Mesodermal cell (in vitro differentiated cells): Measurements from ENCODE around the gene BCR.

Experiments used
- H3K27ac ChIP-seq: 2 replicates; pipeline ENCODE4 v1.7.0; 2013; ENCODE audit warnings: mild to moderate bottlenecking, low read depth, low read length, moderate library complexity; ENCODE audit not compliant: severe bottlenecking
- H3K36me3 ChIP-seq: 2 replicates; pipeline ENCODE4 v1.7.1; 2013; ENCODE audit warnings: mild to moderate bottlenecking, low read length, moderate library complexity; ENCODE audit not compliant: control insufficient read depth, insufficient read depth
- H3K4me1 ChIP-seq: one replicate; pipeline ENCODE4 v1.7.1; 2013; ENCODE audit warnings: mild to moderate bottlenecking, low read length; ENCODE audit not compliant: insufficient read depth, control insufficient read depth, poor library complexity, severe bottlenecking
- H3K4me3 ChIP-seq: 2 replicates; pipeline ENCODE4 v1.7.0; 2013; ENCODE audit warnings: low read length, control low read depth, mild to moderate bottlenecking; ENCODE audit not compliant: insufficient read depth, poor library complexity, severe bottlenecking; ENCODE audit errors: extremely low read depth
- H3K9me3 ChIP-seq: 2 replicates; pipeline ENCODE4 v1.7.1; 2013; ENCODE audit warnings: mild to moderate bottlenecking, low read length, moderate library complexity; ENCODE audit not compliant: control insufficient read depth
- WGBS, 2 experiments: methylation state at CpG; one replicate each; pipeline ENCODE4 v1.1.5; 2013; ENCODE audit warnings: missing lambda C conversion rate in 2 of 2; ENCODE audit not compliant: insufficient coverage in 2 of 2; 5-methylcytosine and 5-hydroxymethylcytosine counted together

The BCR gene

DNA sequence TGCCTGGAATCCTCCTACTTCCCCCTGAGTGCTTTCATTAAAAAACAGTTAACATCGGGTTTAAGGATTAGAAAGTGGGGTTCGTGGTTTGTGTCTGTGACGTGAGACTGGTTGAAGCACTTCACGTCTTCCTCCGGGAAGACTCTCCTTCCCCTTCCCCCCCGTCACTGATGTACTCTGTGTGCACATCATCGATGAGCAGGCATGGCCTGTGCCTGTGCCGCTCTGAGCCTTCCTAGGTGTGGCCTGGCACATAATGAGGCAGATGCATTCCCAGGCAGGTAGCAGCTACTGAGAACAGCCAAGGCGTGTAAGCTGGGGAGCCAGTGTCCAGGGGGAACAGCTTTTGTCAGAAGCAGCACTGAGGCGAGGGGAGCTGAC lies 93.8 kb downstream of the BCR start:
- Histone ChIP-seq H3K4me1 (no peaks in the 10 kb centered on the region), H3K4me3 (no peak overlapping the region), H3K27ac (no peak overlapping the region), H3K9me3 (no peaks in the 10 kb centered on the region), H3K36me3 (peaks cover 73% of the 10 kb centered on the region)
- WGBS, 2 experiments = 92 to 99% methylated on average over 9 to 10 of the region's 10 CpGs

DNA sequence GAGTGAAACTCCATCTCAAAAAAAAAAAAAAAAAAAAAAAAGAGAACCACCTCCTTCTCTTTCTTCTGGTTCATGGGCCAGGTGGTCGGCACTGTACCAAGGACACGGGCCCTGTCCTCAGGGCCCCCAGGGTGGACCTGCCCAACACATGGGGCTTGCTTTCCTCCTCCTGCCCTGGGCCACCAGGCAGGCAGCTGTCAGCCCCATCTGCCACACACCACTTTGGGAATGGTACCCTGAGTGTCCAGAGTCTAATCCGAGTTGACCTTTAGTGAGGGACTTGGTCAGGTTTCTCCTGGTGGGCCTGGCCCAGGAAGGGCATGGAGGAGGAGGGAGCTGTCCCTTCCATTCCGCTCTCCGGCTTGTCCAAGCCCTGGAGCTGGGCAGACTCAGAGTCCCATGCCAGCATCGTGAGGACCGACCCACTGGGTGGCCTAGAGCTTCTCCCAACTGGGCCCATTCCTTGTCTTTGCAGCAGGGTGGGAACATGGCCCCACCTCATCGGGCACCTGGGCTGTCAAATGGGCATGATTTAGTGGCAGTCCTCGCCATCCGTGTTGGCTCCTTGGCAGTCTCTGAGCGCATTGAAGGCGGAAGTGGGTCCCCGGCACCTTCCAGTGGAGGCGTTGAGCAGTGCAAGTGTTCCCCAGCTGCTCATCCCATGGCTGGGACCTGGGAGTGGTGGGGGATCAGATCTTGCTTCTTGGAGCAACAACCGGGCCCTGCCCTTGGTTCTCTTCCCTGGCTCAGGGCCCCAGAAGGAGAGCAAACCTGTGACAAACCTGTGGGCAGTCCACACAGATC lies 94.8 kb downstream of the BCR start:
- no peak overlapping the region for H3K4me3 ChIP-seq
- no peaks in the 10 kb centered on the region for H3K9me3 ChIP-seq
- H3K4me1 ChIP-seq = no peaks in the 10 kb centered on the region
- 91 to 97% methylated on average over 12 to 13 of the region's 15 CpGs for WGBS, 2 experiments
- H3K27ac ChIP-seq = no peak overlapping the region
- peaks cover 72% of the 10 kb centered on the region for H3K36me3 ChIP-seq

DNA sequence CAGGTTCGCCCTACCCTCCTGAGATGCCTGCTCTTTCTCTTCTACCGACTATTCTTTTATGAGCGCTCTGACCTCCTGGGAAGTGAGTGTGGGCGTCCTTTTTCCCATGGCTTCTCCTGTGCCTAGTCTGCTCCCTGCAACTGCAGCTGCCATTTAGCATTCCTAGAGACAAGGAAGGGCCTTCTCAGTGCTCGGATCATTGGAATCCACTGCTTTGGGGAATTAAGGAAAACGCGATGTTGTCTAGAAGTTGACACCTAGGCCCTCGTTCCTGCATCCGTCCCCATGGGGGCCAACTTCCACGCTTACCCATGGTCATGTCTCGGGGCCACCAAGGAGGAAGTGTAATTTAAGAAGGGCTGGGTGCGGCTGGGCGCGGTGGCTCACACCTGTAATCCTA lies 95.4 kb downstream of the BCR start:
- Histone ChIP-seq H3K36me3 (peaks cover 70% of the 10 kb centered on the region), H3K4me1 (no peaks in the 10 kb centered on the region), H3K9me3 (no peaks in the 10 kb centered on the region), H3K4me3 (no peak overlapping the region), H3K27ac (no peak overlapping the region)
- 92 to 97% methylated on average over 10 to 11 of the region's 14 CpGs for WGBS, 2 experiments

DNA sequence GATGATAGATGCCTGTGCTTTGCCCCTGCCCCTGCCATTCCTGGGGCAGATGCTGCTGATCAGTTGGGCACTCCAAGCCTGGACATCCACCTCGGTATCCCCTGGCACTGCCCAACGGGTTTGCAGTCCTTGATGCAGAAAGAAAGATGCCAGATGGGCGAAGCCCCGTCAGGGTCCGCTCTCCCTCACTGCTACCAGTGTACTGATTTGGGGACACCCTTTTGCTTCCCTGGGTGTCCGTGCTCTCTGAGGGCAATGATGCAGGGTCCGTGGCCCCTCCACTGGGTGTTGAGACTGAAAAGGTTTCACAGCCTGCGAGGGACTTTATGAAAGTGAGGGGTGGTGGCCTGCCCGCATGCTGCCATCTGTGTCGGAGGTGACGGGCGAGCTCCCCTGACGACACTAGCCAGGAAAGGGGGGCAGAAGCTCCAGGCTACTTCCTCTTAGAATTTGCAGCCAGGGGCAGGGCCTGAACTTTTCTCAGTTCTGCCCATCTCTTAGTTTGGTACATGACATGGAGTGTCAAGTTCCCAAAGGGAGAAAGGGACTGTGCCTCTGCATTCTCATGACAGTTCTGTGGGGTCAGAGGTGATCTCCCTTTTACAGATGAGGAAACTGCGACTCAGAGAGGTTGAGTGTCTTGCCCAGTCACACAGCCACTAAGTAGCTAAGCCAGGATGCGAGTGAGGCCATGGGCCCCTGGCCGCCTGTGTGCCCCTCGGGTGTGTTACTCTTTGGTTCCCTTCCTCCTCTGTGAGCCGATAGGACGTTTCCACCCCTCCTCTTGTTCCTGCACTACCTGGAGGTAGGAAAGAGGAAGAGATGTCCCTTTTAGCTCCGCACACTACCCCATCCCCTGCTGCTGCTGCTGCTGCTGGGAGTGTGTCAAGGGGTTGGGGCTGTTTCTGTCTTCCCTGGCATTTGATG lies 96.6 kb downstream of the BCR start:
- no peaks in the 10 kb centered on the region for H3K4me1 ChIP-seq
- no peak overlapping the region for H3K27ac ChIP-seq
- H3K9me3 ChIP-seq = no peaks in the 10 kb centered on the region
- H3K4me3 ChIP-seq = no peak overlapping the region
- 92 to 97% methylated on average over 15 to 16 of the region's 20 CpGs for WGBS, 2 experiments
- peaks cover 59% of the 10 kb centered on the region for H3K36me3 ChIP-seq

DNA sequence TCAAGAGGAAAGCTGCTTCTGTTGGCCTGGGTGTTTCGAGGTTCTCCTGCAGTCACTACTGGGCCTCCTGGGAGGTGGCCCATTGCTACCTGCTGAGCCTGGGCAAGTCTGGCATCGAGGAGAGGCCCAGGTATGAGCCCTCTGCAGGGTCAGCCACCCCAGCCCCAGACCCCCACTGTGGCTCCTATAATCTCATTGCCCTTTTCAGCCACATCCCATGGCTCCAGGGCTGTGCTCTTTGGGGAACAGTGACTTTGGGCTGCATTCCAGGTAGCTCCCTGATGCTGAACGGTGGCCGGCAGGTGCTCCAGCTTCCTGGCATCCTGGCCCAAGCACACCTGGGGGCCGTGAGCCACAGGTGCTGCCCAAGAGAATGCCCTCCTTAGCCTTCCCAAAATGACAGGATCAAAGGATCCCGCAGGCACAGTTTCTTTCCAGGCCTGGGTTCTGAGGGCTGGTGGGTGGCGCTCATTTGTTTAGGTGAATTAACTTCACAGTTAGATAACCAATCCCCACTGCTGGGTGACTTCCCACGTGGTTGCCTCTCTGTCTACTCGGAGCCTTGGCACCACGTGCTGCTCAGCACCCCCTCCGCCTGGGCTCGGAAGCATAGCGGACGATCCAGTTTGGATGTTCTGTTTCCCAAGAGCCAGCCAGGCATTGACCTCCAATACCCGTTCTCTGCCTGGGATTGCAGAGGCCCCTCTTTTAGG lies 97.4 kb downstream of the BCR start:
- no peaks in the 10 kb centered on the region for H3K4me1 ChIP-seq
- no peak overlapping the region for H3K4me3 ChIP-seq
- 88 to 91% methylated on average over 11 of the region's 15 CpGs for WGBS, 2 experiments
- no peaks in the 10 kb centered on the region for H3K9me3 ChIP-seq
- H3K36me3 ChIP-seq = peaks cover 60% of the 10 kb centered on the region
- H3K27ac ChIP-seq = no peak overlapping the region

DNA sequence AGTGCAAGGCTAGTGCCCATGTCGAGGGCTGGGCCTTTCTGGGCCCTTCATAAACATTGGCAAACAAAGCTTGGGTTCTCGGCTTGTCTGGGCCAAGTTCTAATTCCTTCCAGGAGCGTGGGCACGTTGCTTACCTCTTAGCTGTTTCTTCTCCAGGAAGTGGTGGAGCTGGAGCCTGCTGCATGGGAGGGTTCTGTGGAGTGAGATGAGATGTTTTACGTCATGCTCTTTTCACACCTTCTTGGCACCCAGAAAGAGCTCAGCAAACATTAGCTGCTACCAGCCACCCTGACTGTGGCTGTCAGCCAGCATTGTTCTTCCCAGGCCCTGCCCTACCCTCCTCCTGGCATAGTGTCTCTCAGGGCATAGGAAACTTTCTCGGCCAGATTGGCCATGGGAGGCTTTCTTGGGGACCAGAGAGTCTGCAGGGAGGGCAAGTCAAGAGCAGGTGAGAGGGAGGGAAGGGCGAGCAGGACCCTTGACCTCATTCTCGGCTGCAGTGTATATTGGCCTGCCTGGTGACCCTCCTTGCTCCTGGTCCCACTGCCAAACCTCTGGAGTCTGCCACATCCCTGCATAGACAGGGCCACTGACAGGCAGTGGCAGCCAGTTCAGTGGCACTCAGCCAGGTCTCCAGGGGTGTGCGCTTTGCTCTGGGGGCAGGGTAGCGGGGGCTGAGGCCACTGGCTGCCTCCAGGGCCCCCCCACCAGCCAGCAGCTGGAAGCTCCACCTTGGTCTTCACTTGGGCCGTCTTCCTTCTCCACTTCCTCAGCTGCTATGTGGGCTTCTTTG lies 98.8 kb downstream of the BCR start:
- no peak overlapping the region for H3K4me3 ChIP-seq
- H3K4me1 ChIP-seq = no peaks in the 10 kb centered on the region
- peaks cover 60% of the 10 kb centered on the region for H3K36me3 ChIP-seq
- no peak overlapping the region for H3K27ac ChIP-seq
- no peaks in the 10 kb centered on the region for H3K9me3 ChIP-seq
- WGBS, 2 experiments = 87 to 88% methylated on average over 7 to 8 of the region's 11 CpGs

DNA sequence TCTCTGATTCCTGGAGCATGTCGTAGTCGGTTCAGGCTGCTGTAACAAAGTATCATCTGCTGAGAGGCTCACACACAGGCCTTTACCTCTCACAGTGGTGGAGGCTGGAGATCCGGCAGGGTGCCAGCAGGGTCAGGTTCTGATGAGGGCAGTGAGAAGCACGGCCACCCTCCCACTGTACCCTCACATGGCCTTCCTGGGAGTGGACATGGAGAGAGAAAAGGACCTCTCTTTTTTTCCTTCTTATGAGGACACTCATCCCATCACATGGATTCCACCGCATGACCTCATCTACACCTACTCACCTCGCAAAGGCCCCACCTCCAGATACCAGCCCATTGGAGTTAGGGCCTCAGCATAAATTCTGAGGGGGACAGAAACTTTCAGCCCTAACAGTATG lies 99.5 kb downstream of the BCR start:
- peaks cover 62% of the 10 kb centered on the region for H3K36me3 ChIP-seq
- H3K4me1 ChIP-seq = no peaks in the 10 kb centered on the region
- H3K4me3 ChIP-seq = no peak overlapping the region
- no peaks in the 10 kb centered on the region for H3K9me3 ChIP-seq
- no peak overlapping the region for H3K27ac ChIP-seq
- WGBS, 2 experiments = 96% methylated on average over 3 to 6 of the region's 6 CpGs

DNA sequence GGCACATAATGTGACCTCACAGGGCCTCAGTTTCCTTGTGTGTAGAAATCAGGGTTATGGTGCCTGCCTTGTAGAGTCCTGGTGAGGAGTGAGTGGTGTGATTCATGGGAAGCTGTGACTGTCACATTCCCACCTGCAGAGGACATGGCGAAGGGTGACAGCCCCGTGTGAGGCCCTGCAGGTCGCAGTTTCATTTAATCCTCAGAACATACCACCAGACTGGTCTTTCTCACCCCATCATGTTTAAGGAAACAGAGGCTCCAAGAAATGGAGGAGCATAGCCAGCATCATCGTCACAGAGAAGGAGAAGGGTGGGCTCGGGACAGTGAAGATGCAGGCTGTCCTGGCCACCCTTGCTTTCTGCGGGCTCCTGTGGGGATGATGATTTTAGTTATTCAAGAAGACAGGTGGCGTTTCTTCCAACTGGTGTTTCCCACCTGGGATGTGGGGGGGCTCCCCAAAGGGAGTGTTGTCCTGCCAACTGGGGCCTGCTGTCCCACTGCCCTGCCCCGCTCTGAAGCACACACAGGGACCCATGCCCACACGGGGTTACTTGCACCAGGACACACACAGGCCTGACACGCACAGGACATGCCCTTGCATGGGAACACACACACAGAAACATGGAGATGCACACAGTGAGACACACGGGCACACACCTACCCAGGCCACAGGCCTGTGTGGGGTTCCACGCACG lies 100.2 kb downstream of the BCR start:
- H3K27ac ChIP-seq = no peak overlapping the region
- peaks cover 58% of the 10 kb centered on the region for H3K36me3 ChIP-seq
- 87 to 97% methylated on average over 6 to 7 of the region's 13 CpGs for WGBS, 2 experiments
- H3K9me3 ChIP-seq = no peaks in the 10 kb centered on the region
- peaks cover under 1% of the 10 kb centered on the region for H3K4me1 ChIP-seq
- no peak overlapping the region for H3K4me3 ChIP-seq

DNA sequence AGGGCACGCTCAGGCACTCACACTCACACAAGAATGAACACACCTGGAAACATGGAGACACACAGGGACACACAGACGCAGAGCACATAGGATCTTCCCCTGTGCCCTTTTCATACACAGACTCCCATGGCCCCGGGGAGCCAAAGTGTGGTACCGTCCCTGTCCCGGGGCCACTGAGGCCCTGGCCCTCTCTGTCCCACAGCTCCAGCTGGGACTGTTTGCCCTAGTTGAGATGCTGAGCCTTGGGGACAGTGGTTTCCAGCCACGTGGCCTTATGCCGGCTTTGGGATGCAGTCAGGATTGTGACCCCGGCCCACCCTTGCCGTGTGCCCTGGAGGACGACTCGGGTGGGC lies 100.7 kb downstream of the BCR start:
- no peaks in the 10 kb centered on the region for H3K9me3 ChIP-seq
- no peak overlapping the region for H3K4me3 ChIP-seq
- H3K27ac ChIP-seq = no peak overlapping the region
- H3K4me1 ChIP-seq = peaks cover 5% of the 10 kb centered on the region
- H3K36me3 ChIP-seq = peaks cover 57% of the 10 kb centered on the region
- WGBS, 2 experiments = 93 to 96% methylated on average over 9 to 11 of the region's 11 CpGs
